Lower leg skin (tissue), 3 donors: Measurements from ENCODE around the gene ZSWIM8.

Source experiments
- POLR2A ChIP-seq, 2 donors: fragments of 450-650 bp; IDR thresholded peaks; one replicate each; pipeline ENCODE4 v1.6.1; 2016 to 2017; ENCODE audit warnings: antibody characterized with exemption in 2 of 2, mild to moderate bottlenecking in 1 of 2, moderate library complexity in 1 of 2
- TF ChIP-seq, protein P1 (sequence below), 3 donors: fragments of 450-650 bp; IDR thresholded peaks; one replicate each; pipeline ENCODE4 v1.5.1; 2016; ENCODE audit warnings: antibody characterized with exemption in 3 of 3, mild to moderate bottlenecking in 3 of 3, moderate library complexity in 2 of 3

DNA sequence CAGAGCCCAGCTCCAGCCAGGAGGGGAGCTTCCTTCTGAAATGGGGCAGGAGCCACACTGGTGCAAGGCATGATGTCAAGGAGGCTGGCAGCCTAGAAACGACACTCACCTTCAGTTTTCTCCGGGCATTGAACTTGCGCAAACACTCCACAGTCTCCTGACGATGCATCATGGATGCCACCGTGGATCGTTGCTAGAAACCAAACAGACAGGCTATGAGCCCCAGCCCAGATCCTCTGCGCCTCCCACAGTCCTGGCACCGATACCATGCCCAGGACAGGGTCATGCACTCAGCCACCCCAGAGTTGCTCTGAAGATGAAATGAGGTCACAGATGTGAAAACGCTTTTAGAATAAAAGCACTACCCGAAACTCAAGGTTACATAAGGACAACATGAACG lies 56.9 kb downstream of the ZSWIM8 start:
- TF ChIP-seq, protein P1, sequence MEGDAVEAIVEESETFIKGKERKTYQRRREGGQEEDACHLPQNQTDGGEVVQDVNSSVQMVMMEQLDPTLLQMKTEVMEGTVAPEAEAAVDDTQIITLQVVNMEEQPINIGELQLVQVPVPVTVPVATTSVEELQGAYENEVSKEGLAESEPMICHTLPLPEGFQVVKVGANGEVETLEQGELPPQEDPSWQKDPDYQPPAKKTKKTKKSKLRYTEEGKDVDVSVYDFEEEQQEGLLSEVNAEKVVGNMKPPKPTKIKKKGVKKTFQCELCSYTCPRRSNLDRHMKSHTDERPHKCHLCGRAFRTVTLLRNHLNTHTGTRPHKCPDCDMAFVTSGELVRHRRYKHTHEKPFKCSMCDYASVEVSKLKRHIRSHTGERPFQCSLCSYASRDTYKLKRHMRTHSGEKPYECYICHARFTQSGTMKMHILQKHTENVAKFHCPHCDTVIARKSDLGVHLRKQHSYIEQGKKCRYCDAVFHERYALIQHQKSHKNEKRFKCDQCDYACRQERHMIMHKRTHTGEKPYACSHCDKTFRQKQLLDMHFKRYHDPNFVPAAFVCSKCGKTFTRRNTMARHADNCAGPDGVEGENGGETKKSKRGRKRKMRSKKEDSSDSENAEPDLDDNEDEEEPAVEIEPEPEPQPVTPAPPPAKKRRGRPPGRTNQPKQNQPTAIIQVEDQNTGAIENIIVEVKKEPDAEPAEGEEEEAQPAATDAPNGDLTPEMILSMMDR (IDR thresholded peaks at IDR 0.05): no peak
- TF ChIP-seq POLR2A (IDR thresholded peaks at IDR 0.05): no peak
